Kidney epithelial cell (primary cell): Measurements from ENCODE around the gene FAM110D. TPM values are rescaled to one million over a fixed set of nuclear protein-coding genes. Genes with fewer than 3 reads are reported as not detected.

Source experiments
- DNase-seq: peaks from one replicate; pipeline ENCODE4 v3.0.0-alpha.2; 2010; ENCODE audit warnings: low read depth
- H3K27me3 ChIP-seq: 2 replicates; pipeline ENCODE4 v1.6.0; 2011; ENCODE audit warnings: low read length; ENCODE audit not compliant: control insufficient read depth, insufficient read depth
- H3K36me3 ChIP-seq: 2 replicates; pipeline ENCODE4 v1.5.1; 2011; ENCODE audit warnings: low read length; ENCODE audit not compliant: control insufficient read depth, insufficient read depth
- H3K4me3 ChIP-seq: 2 replicates; pipeline ENCODE4 v1.5.1; 2011; ENCODE audit warnings: low read depth, mild to moderate bottlenecking, control low read depth, low read length
- CTCF ChIP-seq: IDR thresholded peaks from 2 replicates; pipeline ENCODE4 v1.5.1; 2011; ENCODE audit warnings: mild to moderate bottlenecking, moderate library complexity, low read length, control low read depth, inconsistent platforms; ENCODE audit not compliant: insufficient read depth, poor library complexity, severe bottlenecking
- total RNA-seq: library from RNA; depleted of rRNA; stranded (reverse); fragments of >200 nt; gene quantifications from 2 replicates; pipeline ENCODE4 v1.2.3, GENCODE V29; 2015

The FAM110D gene
- total RNA-seq, 1 donor from 2014 or later, result 0.79 TPM

- no peaks in the 10 kb centered on the region for H3K27me3 ChIP-seq
- DNase-seq, result no peak
- no peaks in the 10 kb centered on the region for H3K36me3 ChIP-seq
- H3K4me3 ChIP-seq, result no peak overlapping the region
- TF ChIP-seq CTCF, result no peak
Measured at GRCh38 chr1:26114165-26114927, 44.5 kb upstream of the FAM110D start.

- Histone ChIP-seq H3K36me3 (no peaks in the 10 kb centered on the region), H3K27me3 (no peaks in the 10 kb centered on the region), H3K4me3 (no peak overlapping the region)
- no peak for TF ChIP-seq CTCF
- no peak for DNase-seq
Measured at GRCh38 chr1:26119892-26120608, 38.8 kb upstream of the FAM110D start.

- DNase-seq, result no peak
- Histone ChIP-seq H3K27me3 (no peaks in the 10 kb centered on the region), H3K36me3 (no peaks in the 10 kb centered on the region), H3K4me3 (no peak overlapping the region)
- no peak for TF ChIP-seq CTCF
Measured at GRCh38 chr1:26121854-26122773, 36.8 kb upstream of the FAM110D start.

DNA sequence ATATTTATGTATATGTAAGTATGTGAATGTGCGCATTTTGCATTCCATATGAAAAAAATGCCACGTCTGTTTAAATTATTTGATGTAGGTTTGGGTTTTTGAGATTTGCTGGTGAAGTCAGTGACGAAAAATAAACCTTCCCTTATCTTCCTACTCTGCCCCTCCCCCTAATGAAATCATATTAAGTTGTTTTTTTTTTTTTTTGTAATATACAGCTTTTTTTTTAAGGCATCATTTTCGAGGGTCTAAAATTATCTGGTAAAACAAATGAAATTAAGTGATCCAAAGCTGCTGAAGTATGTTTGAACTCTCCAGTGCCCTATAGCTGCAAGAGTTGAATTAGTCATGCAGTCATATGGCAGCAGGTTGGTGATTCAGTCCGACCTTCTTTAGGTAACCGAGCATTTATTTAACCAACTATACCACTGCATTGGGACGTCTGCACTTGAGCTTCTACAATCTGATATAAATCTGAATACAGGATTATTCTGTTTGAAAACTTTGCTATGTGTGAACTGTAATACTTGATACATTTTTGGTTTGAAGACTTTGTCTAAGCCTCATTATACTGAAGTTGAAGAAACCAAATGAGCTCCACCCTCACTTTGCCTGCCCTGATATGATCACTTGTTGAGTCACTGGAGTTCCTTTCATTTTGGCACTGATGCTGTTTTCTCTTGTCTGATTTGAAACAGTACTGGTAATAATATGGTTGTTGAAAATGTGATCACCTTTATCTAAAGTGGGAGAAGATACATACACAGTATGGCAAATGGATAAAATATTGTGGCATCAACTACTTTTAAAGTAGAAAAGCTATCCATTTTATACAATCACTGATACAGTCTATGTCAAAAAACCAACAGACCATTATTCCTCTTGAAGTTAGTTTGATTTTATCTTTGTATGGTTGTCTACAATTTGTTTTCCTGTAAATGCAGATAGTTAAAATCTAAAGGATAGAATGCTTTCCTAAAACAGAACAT, 35.6 kb upstream of the FAM110D start:
- no peak for TF ChIP-seq CTCF
- Histone ChIP-seq H3K27me3 (no peaks in the 10 kb centered on the region), H3K4me3 (no peak overlapping the region), H3K36me3 (no peaks in the 10 kb centered on the region)
- no peak for DNase-seq
